ENCODE results near the gene SS18L1. TPM values are rescaled to one million over a fixed set of nuclear protein-coding genes. Genes with fewer than 3 reads are reported as not detected.
A peak's percentile ranks its signal among the peaks of the same experiment; 100 is the strongest.

Gene SS18L1
- total and polyA plus RNA-seq, 11 donors, result 6.5 to 12.4 (median 7.9) TPM

DNA sequence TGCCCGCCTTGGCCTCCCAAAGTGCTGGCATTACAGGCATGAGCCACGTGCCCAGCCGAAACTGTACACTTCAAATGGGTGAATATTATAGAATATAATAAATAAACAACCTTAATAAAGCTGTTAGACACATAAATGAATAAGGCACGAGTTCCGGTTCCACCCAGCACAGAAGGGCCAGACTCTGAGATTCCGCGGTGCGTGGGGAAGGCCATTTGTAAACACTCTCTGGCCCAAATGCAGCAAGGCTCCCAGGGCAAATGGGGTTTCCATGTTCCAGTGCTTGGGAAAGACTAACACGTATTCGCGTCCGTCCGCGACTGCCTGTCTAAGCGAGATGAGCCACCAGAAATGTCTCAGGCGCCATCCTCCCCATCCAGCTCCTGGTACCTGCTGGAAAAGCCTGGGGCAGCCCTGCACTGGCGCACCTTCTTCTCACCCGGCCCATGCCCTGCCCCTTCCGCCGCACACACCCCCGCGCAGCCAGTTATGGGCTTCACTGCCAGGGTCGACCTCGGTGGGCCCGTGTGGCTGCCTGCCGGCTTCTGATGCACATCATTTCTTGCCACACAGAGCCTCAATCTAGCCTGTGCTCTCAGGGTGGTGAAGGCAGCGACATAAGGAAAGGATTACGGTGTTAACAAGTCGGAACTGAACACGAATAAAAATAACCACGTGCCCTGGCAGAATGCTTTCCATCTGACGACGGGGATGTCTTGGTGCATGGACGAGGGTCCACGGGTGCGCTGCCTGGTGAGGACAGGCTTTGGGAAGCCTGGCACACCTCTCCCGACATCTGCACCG lies 26.8 kb upstream of the SS18L1 start:
- no peak for ATAC-seq
- H3K27ac ChIP-seq, result peak overlapping the region in 5 of 12 donors; percentile 9 to 99 (median 23)
- no peak for DNase-seq
- H3K9me3 ChIP-seq, result peaks cover 0 to 23% (median 2%) of the 10 kb centered on the region in 12 donors
- 64 to 73% (median 69%) methylated on average over 37 to 38 of the region's 38 CpGs for WGBS, 4 donors
- TF ChIP-seq POLR2A (IDR thresholded peaks at IDR 0.05), result no peak
- TF ChIP-seq, protein P1, sequence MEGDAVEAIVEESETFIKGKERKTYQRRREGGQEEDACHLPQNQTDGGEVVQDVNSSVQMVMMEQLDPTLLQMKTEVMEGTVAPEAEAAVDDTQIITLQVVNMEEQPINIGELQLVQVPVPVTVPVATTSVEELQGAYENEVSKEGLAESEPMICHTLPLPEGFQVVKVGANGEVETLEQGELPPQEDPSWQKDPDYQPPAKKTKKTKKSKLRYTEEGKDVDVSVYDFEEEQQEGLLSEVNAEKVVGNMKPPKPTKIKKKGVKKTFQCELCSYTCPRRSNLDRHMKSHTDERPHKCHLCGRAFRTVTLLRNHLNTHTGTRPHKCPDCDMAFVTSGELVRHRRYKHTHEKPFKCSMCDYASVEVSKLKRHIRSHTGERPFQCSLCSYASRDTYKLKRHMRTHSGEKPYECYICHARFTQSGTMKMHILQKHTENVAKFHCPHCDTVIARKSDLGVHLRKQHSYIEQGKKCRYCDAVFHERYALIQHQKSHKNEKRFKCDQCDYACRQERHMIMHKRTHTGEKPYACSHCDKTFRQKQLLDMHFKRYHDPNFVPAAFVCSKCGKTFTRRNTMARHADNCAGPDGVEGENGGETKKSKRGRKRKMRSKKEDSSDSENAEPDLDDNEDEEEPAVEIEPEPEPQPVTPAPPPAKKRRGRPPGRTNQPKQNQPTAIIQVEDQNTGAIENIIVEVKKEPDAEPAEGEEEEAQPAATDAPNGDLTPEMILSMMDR (IDR thresholded peaks at IDR 0.05), result no peak
- intact Hi-C loops (cut with DNase I), result loop anchor here in 3 of 10 donors (5.0 kb wide), 1 partner anchor 49 kb away; the partner anchor contains the start of gene TAF4 (in 3 of the 3)
- H3K4me1 ChIP-seq, result peaks cover 0 to 42% (median 23%) of the 10 kb centered on the region in 12 donors
- H3K36me3 ChIP-seq, result no peaks in the 10 kb centered on the region
- H3K27me3 ChIP-seq, result peaks cover 0 to 12% (median 0%) of the 10 kb centered on the region in 9 donors
- no peak overlapping the region for H3K4me3 ChIP-seq

DNA sequence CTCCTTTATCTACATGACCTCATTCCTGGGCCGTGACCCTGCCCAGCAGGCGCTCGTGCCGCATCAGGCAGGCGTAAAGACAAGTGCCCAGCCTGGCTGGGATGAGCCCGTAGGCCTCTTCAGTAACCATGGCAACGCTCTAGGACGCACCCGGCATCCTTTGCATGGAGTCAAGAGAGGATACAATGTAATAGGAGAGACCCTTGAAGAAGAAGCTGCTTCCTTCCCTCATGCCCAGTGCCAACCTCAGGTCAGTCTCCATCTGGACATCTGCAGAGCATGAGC lies 26.3 kb upstream of the SS18L1 start:
- DNase-seq (no peak), ATAC-seq (no peak)
- TF ChIP-seq, protein P1 (IDR thresholded peaks at IDR 0.05), result no peak
- no peak for TF ChIP-seq POLR2A (IDR thresholded peaks at IDR 0.05)
- H3K4me3 ChIP-seq, result no peak overlapping the region
- H3K9me3 ChIP-seq, result peaks cover 0 to 17% (median 2%) of the 10 kb centered on the region in 12 donors
- 17 to 26% (median 19%) methylated on average over 1 to 9 of the region's 9 CpGs for WGBS, 4 donors
- peaks cover 0 to 42% (median 23%) of the 10 kb centered on the region in 12 donors for H3K4me1 ChIP-seq
- peak overlapping the region in 5 of 12 donors; percentile 9 to 99 (median 23) for H3K27ac ChIP-seq
- H3K36me3 ChIP-seq, result no peaks in the 10 kb centered on the region
- H3K27me3 ChIP-seq, result peaks cover 0 to 12% (median 0%) of the 10 kb centered on the region in 9 donors
- intact Hi-C loops (cut with DNase I), result loop anchor here in 3 of 10 donors (5.0 kb wide), 1 partner anchor 50 kb away; the partner anchor contains the start of gene TAF4 (in 3 of the 3)

DNA sequence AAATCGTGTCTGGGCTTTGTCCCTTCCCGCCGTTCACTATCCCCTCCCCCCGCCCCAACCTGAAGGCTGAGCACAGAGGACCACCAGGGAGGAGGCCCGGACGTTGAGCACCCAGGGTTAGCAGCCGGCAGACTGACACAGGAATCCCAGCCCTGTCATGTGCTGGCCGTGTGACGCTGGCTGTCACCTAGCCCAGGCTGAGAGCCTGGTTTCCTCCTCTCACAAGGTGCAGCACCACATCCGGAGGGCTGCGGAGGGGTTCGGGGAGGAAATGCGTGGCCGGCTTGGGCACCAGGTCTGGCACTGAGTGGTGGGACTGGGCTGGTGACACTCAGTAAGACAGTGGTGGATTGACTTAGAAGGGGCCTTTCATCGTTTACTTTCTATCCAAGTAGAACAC lies 25.9 kb upstream of the SS18L1 start:
- DNase-seq (peak in 4 of 5 donors; percentile 45 to 77 (median 70)), ATAC-seq (peak in 1 of 4 donors; percentile 41)
- intact Hi-C loops (cut with DNase I), result loop anchor here in 4 of 10 donors (2.0 to 5.0 kb wide), 2 partner anchors 50 to 51 kb away; partner anchors contain the start of gene TAF4 (in 3 of the 4)
- TF ChIP-seq POLR2A (IDR thresholded peaks at IDR 0.05), result no peak
- TF ChIP-seq, protein P1 (IDR thresholded peaks at IDR 0.05), result no peak
- Histone ChIP-seq H3K36me3 (no peaks in the 10 kb centered on the region), H3K27me3 (peaks cover 0 to 12% (median 0%) of the 10 kb centered on the region in 9 donors), H3K27ac (peak overlapping the region in 11 of 12 donors; percentile 20 to 99 (median 54)), H3K4me1 (peaks cover 0 to 42% (median 23%) of the 10 kb centered on the region in 12 donors), H3K9me3 (peaks cover 0 to 14% (median under 1%) of the 10 kb centered on the region in 12 donors), H3K4me3 (no peak overlapping the region)
- WGBS, 4 donors, result 11 to 33% (median 18%) methylated on average over 10 to 15 of the region's 15 CpGs
